Fibroblast of lung (primary cell): ENCODE results near the gene DRC3.

Source experiments
- CTCF ChIP-seq, 2 donors: IDR thresholded peaks in 1 of 2; conservative IDR thresholded peaks in 1 of 2; 1 replicate in 1 of 2; 2 replicates in 1 of 2; pipeline ENCODE4 v1.5.1; 2011 to 2012; ENCODE audit warnings: low read length in 2 of 2, control low read depth in 1 of 2, inconsistent platforms in 1 of 2, low read depth in 1 of 2, mild to moderate bottlenecking in 1 of 2
- EZH2 ChIP-seq: IDR thresholded peaks from 2 replicates; pipeline ENCODE4 v1.5.1; 2012; ENCODE audit warnings: low read length, control low read depth, mild to moderate bottlenecking; ENCODE audit errors: missing control alignments

- no peak for TF ChIP-seq CTCF (conservative IDR thresholded peaks at IDR 0.05 in 1 of 2, IDR thresholded peaks at IDR 0.05 in 1 of 2; ENCODE audit: low read depth in 1 of 2, low read length in 2 of 2)
- no peak for TF ChIP-seq EZH2
Measured at GRCh38 chr17:17989081-17989480, 16.4 kb downstream of the DRC3 start.
